Stimulated activated CD4-positive, alpha-beta T cell treated with anti-CD3 and anti-CD28 coated beads, Interleukin-2, amount 100 ng/mL, for 48 hours (primary cell): Measurements from ENCODE around the gene PCSK1.

ENCODE experiments used
- DNase-seq, 2 donors: peaks; one replicate each; pipeline ENCODE4 v3.0.0-alpha.2; 2020

PCSK1 gene

GRCh38 chr5:96433066-96433447 is at the start of gene PCSK1:
PCSK1 (minus strand) TSS chr5:96433248; CDS start chr5:96433042, 206 bp downstream.
- DNase-seq = no peak

GRCh38 chr5:96481867-96482266 is 48.8 kb upstream of the PCSK1 start:
- DNase-seq = no peak

GRCh38 chr5:96481009-96481786 is 48.1 kb upstream of the PCSK1 start:
- no peak for DNase-seq

GRCh38 chr5:96478983-96479382 is 45.9 kb upstream of the PCSK1 start:
- DNase-seq = no peak

- DNase-seq = no peak
Measured at GRCh38 chr5:96476654-96477053, 43.6 kb upstream of the PCSK1 start.

- no peak for DNase-seq
Measured at GRCh38 chr5:96474073-96474472, 41.0 kb upstream of the PCSK1 start.

GRCh38 chr5:96473155-96473554 is 40.1 kb upstream of the PCSK1 start:
- no peak for DNase-seq

- DNase-seq = no peak
Measured at GRCh38 chr5:96470785-96471184, 37.7 kb upstream of the PCSK1 start.

- DNase-seq = no peak
Measured at GRCh38 chr5:96468956-96469355, 35.9 kb upstream of the PCSK1 start.

- no peak for DNase-seq
Measured at GRCh38 chr5:96463091-96463490, 30.0 kb upstream of the PCSK1 start.

GRCh38 chr5:96459313-96460121 is 26.5 kb upstream of the PCSK1 start:
- DNase-seq = no peak

GRCh38 chr5:96458176-96458575 is 25.1 kb upstream of the PCSK1 start:
- DNase-seq = no peak

GRCh38 chr5:96455789-96456188 is 22.7 kb upstream of the PCSK1 start:
- DNase-seq = no peak

- no peak for DNase-seq
Measured at GRCh38 chr5:96453394-96453793, 20.3 kb upstream of the PCSK1 start.

GRCh38 chr5:96447949-96448348 is 14.9 kb upstream of the PCSK1 start:
- DNase-seq = no peak

- no peak for DNase-seq
Measured at GRCh38 chr5:96440185-96440538, 7.1 kb upstream of the PCSK1 start.

- DNase-seq = no peak
Measured at GRCh38 chr5:96439477-96440184, 6.6 kb upstream of the PCSK1 start.

GRCh38 chr5:96434201-96434645 is 1.2 kb upstream of the PCSK1 start:
- peak; percentile 45 to 46 for DNase-seq

- DNase-seq = no peak
Measured at GRCh38 chr5:96432216-96433065, 607 bp downstream of the PCSK1 start.

GRCh38 chr5:96431376-96432187 is 1.5 kb downstream of the PCSK1 start:
- DNase-seq = peak; percentile 10 to 13

GRCh38 chr5:96427824-96428223 is 5.2 kb downstream of the PCSK1 start:
- DNase-seq = no peak

- DNase-seq = no peak
Measured at GRCh38 chr5:96426831-96427230, 6.2 kb downstream of the PCSK1 start.
